ENCODE measurements around the gene SLC13A1.
"Not testable (repeated sequence)": the region's sequence is repeated elsewhere in the genome, so short reads cannot be mapped to it uniquely, and the experiment has no call there.

Gene SLC13A1

DNA sequence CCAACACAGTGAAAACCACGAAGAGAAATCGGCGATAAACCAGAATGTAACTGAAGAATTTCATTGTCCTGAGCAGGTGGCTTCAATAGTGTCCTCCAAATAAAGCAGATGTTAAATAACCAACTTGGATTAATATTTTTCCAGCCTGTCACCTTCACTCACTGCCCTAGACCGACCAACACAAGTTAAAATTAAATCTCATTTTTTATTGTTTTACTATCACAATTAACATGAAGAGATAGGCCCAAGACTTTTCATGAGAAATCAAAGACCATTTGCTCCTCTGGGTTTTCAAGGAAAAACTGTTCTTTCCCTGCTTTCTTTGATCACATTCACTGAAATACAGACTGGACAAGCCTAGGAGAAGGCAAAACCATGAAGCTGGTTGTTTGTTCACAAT is at the start of gene SLC13A1:
Gene SLC13A1 (minus strand): TSS at position 87 of the 400 bp plus-strand sequence. CDS start 23 bp downstream, at position 64.
- DNase-seq: no peak

DNA sequence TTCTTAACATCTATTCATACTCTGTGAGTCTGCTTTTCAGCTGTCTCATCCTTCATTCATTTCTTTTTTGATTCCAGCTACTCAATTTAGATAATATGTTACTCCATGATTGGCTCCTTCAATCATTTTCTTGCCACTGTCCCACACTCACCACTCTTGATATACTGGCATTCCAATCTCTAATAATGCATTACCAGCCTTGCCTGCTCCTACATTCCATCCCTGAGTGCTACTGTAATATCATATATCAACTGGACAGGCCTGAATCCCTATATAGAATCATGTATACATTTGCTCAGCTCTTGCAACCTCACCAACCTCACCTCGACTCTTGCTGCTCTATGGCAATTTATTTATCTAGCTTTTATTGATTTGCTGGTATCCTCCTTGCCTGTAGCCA is 45.0 kb upstream of the SLC13A1 start:
- no peak for DNase-seq

DNA sequence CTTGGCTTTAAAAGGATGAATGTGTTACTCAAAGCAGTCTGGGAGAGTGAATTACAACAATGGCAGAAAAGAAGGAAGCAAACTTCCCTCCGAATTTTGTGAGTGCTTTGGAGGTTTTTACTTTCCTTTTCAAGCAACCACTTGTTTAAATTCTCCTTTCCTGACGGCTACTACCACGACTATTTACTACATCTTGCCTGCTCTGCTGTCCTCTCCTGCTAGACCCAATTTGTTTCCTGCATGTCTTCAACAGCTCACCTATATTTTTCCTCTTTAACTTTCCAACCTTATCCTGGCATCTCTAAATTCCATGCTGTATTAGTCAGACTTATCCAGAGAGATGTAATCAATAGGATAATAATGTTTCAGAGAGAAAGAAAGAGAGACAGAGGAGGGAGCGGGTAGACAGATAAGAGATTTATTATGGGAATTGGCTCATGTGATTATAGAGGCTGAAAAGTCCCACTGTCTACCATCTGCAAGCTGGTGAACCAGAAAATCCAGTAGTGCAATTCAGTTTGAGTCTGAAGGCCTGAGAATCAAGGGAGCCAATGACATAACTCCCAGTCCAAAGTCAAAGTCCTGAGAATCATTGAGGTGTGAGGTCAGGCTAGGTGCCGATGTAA is 42.8 kb upstream of the SLC13A1 start:
- DNase-seq: no peak

- no peak for DNase-seq
These were observed 42.0 kb upstream of the SLC13A1 start for GRCh38 chr7:123241809-123242208.

- DNase-seq: no peak
These were observed 31.5 kb upstream of the SLC13A1 start for GRCh38 chr7:123231021-123232000.

GRCh38 chr7:123230603-123231002 is 30.8 kb upstream of the SLC13A1 start:
- DNase-seq: no peak

GRCh38 chr7:123230147-123230546 is 30.4 kb upstream of the SLC13A1 start:
- no peak for DNase-seq

DNA sequence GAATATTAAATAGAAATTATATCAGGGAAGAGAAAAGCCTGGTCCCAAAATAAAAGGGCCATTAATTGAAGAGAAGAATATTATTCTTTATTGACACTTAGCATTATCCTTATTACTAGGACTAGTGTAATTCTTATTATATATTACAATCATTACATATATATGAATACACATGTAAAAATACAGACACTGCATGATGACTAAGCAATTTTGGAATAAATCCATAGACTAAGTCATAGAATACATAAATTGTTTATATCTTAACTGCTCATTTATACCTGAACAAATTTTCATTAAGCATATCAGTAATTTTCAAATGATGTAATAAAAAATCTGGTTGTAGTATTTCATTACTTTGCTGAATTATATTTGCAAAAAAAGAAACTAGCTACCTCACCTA is 29.7 kb upstream of the SLC13A1 start:
- DNase-seq: no peak

DNA sequence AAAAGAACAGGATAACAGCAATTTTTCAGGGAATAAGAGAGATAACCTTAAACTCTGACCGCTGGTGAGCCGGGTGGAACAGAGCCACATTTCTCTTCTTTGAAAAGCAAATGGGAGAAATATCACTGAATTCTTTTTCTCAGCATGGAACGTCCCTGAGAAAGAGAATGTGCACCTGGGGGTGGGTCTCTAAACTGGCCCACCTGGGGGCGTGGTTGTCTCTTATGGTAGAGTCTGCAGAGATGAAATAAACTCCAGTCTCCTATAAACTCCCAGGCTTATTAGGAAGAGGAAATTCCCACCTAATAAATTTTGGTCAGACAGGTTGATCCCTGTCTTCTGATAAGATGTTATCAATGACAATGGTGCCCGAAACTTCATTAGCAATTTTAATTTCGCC is 27.9 kb upstream of the SLC13A1 start:
- not testable (repeated sequence) for DNase-seq

GRCh38 chr7:123220396-123220795 is 20.6 kb upstream of the SLC13A1 start:
- DNase-seq: no peak

DNA sequence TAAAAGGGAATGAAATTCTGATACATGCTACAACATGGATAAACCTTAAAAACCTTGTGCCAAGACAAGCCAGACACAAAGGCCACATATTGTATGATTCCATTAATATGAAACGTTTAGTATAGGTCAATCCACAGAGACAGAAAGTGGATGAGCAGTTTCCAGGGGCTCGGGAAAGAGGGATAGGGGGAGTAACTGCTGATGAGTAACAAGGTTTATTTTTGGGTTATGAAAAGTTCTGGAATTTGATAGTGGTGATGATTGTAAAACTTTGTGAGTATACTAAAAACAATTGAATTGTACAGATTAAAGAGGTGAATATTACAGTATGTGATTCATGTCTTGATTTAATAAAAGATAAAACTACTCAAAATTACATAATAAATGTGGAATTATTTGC is 19.1 kb upstream of the SLC13A1 start:
- DNase-seq: no peak

DNA sequence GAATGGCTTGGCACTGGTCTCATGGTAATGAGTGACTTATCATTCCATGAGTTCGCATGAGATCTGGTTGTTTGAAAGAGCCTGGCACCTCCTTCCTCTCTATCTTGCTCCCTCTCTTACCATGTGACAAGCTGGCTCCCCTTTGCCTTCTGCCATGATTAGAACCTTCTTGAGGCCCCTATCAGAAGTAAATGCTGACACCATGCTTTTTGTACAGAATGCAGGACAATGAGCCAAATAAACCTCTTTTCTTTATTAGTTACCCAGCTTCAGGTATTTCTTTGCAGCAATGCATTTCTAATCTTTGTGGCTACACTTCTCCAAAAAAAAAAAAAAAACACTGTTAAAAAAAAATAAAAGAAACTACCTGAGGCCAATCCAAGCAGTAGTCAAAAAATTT is 17.1 kb upstream of the SLC13A1 start:
- DNase-seq: no peak

DNA sequence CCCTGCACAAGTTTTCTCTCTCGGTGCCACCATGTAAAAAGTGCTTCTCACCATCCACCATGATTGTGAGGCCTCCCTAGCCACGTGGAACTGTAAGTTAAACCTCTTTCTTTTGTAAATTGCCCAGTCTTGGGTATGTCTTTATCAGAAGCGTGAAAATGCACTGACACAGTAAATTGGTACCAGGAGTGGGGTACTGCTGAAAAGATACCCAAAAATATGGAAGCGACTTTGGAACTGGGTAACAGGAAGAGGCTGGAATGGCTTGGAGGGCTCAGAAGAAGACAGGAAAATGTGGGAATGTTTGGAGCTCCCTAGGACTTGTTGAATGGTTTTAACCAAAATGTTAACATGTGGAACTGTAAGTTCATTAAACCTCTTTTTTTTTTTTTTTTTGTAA is 15.6 kb upstream of the SLC13A1 start:
- no peak for DNase-seq

DNA sequence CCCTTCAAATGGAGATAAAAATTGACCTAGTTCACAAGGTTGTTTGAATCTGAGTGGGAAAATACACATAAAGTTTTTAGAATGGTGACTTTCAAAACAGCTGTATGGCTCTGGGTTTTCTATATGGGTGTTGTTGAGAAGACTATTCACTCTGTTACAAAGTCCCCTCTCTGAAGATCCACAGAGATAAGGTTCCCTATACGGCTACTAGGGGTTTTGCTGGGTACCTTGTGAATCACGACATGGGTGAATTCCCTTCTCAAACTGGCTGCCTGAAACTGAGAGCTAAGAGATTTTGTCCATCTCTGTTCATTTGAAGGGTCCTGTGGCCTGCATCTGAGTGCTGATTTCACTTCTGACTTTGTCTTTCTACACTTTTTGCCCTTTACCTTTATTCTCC is 11.8 kb upstream of the SLC13A1 start:
- no peak for DNase-seq

GRCh38 chr7:123210986-123211385 is 11.2 kb upstream of the SLC13A1 start:
- no peak for DNase-seq

DNA sequence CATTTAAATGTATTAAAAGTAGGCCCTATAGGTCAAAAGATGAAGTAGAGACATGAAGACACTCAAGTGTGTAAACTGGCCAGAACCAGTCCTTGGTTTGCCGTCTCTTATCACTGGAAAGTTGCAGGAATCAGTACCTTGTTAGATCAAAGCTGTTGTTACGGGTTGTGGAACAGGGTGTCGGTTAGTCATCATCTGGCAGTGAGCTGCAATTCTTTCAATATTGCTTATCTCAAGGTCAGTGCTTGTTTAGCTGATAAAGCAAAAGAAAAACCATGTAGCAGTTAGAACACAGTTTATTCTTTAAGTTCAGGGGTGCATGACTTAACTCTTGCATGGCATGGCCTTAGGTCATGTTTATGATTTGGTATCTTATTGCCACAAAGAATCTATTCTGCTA is 10.0 kb upstream of the SLC13A1 start:
- no peak for DNase-seq

DNA sequence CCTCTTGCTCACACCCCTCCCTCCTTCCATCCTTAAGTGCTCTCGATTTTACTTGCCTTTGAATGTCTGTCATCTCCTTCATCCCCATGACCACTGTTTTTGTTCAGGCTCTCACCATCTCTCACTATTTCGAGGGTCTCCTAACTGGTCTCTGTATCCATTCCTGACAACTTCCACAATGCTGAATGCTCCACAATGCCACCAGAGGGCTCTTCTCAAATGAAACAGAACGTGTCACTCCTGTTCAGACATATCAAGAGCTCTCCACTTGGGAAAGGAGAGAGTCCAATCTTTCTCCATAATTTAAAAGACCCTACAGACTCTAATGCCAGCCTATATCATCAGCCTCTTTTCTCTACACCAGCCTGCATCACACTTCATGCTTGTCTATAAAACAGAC is 9.0 kb upstream of the SLC13A1 start:
- DNase-seq: no peak

DNA sequence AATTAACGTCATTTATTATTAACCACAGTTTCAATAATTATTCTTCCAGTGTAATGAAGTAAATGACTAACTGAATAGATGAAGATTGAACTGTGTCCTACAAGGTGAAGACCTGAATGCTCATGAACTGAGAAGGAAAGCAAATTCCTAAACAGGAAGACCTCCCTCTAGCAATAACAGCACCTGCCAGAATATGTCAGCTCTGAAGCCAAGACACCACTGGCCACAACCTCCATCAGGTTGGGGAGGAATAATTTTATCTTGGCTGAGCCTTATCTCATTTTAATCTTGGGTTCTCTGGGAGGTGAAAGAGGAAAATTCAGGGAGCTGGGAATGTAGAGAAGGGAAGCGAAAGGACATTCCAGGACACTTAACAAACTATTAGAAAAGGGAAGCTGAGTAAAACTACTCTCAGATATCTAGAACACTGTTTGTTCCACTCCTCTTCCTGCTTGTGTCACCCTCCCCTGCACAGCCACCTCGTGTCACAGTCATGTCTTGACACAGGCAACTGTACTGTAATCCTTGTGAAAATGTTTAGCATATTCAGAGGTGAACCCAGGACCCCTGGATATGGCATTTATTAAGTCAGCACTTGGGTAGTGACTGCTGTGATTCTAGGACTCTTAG is 4.6 kb upstream of the SLC13A1 start:
- no peak for DNase-seq

DNA sequence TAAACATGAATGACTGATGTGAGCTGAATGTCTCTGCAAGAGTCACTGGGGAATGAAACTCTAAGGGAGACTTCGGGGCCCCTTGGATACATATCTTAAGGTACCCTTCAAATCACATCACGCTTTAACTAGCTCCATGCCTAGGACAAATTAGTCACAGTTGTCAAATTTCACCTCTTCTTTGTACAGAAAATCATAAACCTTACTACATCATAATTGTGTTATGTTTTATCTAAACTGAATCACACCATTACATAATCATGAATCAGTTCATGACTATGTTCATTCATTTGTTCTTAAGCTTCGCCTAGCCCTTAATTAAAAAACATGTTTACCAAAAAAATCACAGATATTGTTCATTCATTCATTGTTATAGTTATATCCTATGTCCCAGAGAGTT is 2.1 kb upstream of the SLC13A1 start:
- no peak for DNase-seq

GRCh38 chr7:123198668-123199652 is 809 bp downstream of the SLC13A1 start:
- no peak for DNase-seq

- DNase-seq: no peak
These were observed 1.7 kb downstream of the SLC13A1 start for GRCh38 chr7:123198111-123198510.

Measured in nucleus accumbens (tissue), 56 donors.